NOMO-1 (cell line): Measurements from ENCODE around the gene STAB2.
"Not testable (repeated sequence)": the region's sequence is repeated elsewhere in the genome, so short reads cannot be mapped to it uniquely, and the experiment has no call there.

ENCODE experiments used
- DNase-seq, 2 experiments: peaks; one replicate each; lab custom pipeline; 2025; ENCODE audit not compliant: unreplicated experiment in 2 of 2; lab: John Stamatoyannopoulos, UW

The STAB2 gene

DNA sequence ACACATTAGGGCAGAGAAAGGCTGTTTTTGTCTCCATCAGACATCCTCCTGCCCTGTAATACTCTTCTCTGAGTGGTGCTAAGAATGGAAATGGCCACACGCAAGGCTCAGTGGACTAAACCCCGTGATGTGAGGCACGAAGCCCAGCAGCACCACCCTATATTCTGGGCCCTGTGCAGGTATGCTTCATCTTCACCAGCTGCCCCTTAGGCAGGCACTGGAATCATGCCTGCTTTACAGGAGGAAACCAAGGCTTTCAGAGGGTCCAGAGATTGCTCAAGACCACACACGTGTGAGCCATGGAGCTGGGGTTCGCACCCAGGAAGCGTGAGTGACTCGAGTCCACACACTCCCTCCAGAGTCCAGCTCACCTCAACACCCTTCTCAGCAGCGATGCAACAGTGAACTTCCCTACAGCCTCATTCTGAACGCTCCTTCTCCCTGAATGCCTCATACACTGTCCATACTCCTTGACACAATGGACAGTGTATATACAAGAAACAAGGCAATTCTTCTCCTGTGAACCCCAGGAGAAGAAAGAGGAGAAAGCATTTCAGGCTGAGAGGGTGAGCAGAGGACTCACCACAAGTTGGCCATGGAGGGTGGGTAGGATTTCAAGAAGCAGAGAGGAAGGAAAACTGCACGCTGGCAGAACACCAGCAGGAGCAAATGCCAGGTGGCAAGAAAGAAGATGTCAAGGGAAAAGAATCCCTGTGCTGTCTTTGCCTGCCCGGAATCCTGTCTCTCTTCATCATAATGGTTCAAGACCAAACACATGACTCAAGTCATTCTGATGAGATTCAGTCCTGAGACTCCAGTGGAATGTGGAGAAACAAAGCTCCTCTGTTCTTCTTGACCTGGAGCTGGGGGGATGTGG is 214.9 kb downstream of the STAB2 start:
- DNase-seq, result no peak

DNA sequence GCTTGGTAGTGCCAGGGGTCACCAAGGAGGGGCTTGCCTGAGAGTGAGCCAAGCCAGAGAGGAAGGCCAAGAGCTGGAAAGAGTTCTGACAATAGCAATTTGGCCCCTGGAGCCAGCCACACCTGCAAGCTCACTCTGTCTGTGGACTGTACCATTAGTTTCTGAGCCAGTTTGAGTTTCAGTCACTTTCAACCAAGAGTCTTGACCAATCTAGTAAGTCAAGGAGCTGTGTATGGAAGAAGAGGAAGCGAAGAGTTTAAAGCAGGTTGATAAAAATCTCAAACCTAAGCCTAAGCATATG is 215.5 kb downstream of the STAB2 start:
- peak in 1 of 2 experiments; percentile 29 for DNase-seq

DNA sequence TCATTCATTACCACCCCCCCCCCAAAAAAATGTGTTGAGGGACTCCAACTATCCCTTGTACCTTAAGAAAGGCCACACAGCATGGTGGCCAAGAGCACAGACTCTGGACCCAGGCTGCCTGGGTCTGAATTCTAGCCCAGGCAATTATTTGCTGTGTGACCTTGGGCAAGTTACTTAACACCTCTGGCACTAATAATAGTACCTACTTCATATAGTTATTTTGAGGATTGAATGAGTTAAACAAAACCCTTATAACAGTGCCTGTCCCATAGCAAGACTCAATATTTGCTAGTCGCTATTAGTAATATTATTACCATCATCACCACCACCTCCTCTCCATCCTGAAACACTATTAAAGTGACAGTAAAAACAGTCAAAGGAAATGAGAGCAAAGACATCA is 216.8 kb downstream of the STAB2 start:
- DNase-seq, result no peak

- DNase-seq, result no peak
Measured at GRCh38 chr12:103805655-103806360, 218.7 kb downstream of the STAB2 start.

GRCh38 chr12:103806803-103807202 is 219.7 kb downstream of the STAB2 start:
- DNase-seq, result peak; percentile 70 to 94

DNA sequence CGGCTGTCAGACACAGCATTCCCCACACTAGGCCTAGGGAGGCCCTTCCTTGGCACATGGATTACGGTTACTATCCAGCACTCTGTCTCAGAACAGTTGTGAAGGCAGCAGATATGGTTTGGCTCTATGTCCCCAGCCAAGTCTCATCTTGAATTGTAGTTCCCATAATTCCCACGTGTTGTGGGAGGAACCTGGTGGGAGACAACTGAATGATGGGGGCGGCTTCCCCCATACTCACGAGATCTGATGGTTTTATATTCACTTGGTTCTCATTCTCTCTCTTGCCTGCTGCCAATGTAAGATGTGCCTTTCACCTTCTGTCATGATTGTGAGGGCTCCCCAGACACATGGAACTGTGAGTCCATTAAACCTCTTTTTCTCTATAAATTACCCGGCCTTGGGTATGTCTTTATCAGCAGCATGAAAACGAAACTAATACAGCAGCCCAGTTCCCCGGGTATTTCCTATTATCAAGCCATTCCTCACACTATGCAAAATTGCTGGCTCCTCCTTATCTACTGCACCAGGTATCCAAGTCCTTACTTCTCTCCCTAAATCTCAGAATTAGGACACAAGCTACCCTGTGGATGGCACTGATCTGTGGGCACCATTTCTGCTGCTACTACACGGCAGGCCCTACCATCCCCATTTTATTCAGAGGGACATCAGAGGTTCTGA is 220.6 kb downstream of the STAB2 start:
- DNase-seq, result no peak

GRCh38 chr12:103808239-103808880 is 221.3 kb downstream of the STAB2 start:
- no peak for DNase-seq

DNA sequence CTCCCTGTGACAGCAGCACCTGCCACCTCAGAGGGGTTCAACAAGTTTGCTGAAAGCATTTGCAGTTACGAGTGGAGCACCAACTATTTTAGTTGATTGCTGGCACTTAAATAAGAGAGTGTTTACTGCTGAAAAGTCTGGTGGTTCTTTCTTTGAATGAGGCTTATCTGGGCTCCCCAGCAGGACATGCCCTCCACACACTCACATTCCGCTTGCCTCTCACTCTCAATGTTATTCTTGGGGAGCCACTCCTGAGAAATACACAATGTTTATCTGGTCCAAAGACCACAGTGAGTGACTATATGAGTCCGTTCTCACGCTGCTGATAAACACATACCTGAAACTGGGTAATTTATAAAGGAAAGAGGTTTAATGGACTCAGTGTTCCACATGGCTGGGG is 222.1 kb downstream of the STAB2 start:
- no peak for DNase-seq

- DNase-seq, result not testable (repeated sequence)
Measured at GRCh38 chr12:103809639-103810038, 222.6 kb downstream of the STAB2 start.

- DNase-seq, result no peak
Measured at GRCh38 chr12:103810111-103810510, 223.0 kb downstream of the STAB2 start.

GRCh38 chr12:103811791-103812190 is 224.7 kb downstream of the STAB2 start:
- DNase-seq, result no peak

DNA sequence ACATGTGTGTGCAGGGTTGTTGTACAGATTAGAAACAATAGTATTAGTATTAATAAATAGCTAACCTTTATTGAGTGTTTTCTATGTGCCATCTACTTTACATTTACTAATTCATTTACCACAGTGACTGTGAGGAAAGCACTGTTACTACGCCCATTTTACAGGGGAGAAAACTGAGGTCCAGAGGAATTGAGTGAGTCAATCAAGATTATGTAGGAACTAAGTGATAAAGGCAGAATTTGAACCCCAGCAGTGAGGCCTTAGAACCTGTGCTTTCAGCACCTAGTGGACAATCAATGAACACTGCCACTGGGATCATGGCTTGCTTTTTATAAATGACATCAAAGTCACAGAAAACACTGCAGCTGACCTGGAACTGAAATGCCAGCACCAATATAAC is 225.7 kb downstream of the STAB2 start:
- no peak for DNase-seq

- DNase-seq, result no peak
Measured at GRCh38 chr12:103813426-103813825, 226.4 kb downstream of the STAB2 start.

- DNase-seq, result no peak
Measured at GRCh38 chr12:103813949-103814348, 226.9 kb downstream of the STAB2 start.

GRCh38 chr12:103814436-103814835 is 227.4 kb downstream of the STAB2 start:
- no peak for DNase-seq
